Measurements from ENCODE around the gene KLF9.

DNA sequence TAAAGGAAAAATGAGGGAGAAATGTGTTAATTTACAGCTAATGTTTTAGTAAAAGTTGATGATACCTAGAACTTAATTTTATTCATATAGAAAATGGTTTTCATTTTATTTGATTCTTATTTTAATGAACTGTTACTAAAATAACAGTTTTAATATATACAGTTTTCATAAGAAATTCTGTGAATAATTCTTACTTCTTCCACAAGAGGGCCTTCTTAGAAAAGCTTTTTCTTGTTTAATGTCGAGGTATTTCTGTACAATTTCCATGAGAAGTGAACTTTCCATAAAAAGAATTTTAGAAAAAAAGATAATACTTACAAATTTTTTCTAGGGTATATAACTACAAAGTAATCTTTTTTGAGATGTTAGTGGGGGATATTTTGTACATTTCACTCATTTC lies 73.9 kb downstream of the KLF9 start:
- TF ChIP-seq, protein P1, sequence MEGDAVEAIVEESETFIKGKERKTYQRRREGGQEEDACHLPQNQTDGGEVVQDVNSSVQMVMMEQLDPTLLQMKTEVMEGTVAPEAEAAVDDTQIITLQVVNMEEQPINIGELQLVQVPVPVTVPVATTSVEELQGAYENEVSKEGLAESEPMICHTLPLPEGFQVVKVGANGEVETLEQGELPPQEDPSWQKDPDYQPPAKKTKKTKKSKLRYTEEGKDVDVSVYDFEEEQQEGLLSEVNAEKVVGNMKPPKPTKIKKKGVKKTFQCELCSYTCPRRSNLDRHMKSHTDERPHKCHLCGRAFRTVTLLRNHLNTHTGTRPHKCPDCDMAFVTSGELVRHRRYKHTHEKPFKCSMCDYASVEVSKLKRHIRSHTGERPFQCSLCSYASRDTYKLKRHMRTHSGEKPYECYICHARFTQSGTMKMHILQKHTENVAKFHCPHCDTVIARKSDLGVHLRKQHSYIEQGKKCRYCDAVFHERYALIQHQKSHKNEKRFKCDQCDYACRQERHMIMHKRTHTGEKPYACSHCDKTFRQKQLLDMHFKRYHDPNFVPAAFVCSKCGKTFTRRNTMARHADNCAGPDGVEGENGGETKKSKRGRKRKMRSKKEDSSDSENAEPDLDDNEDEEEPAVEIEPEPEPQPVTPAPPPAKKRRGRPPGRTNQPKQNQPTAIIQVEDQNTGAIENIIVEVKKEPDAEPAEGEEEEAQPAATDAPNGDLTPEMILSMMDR (conservative IDR thresholded peaks at IDR 0.05; ENCODE audit: low read length) = peak; percentile 83
- TF ChIP-seq EZH2phosphoT487 (IDR thresholded peaks at IDR 0.05; ENCODE audit: borderline replicate concordance, low read depth, low read length) = no peak

Measured in OCI-LY7 (cell line).